A549 (cell line): ENCODE results near the gene CCNL1. TPM values are rescaled to one million over a fixed set of nuclear protein-coding genes. Genes with fewer than 3 reads are reported as not detected.

Experiments used
- ATAC-seq, 2 experiments: fragments of 200-7000 bp in 1 of 2; fragments of >200 bp in 1 of 2; cut with Nextera tagmentation in 1 of 2; cut with Tn5 transposase in 1 of 2; 3 replicates each; pipeline versions ENCODE4 v1.8.0 to v1.9.1; 2018 to 2020; ENCODE audit warnings: mild to moderate bottlenecking in 1 of 2, moderate library complexity in 1 of 2
- CTCF ChIA-PET: fragments of 300-600 bp; sonication (Branson Sonifier 250); formaldehyde crosslinking; extraction: SDS; loops from one replicate; lab custom pipeline; 2021; ENCODE audit warnings: antibody characterized with exemption, inconsistent platforms; lab: Yijun Ruan, JAX
- POLR2A ChIA-PET: fragments of 350-600 bp; formaldehyde crosslinking; extraction: SDS; loops from one replicate; lab custom pipeline; 2021; ENCODE audit warnings: antibody characterized with exemption, inconsistent platforms; lab: Yijun Ruan, JAX
- DNase-seq, 2 experiments: peaks; one replicate each; pipeline versions ENCODE4 v3.0.0 to v3.0.0-alpha.2; 2011 to 2016; ENCODE audit warnings: low read depth in 1 of 2, low spot score in 1 of 2
- FAIRE-seq: peaks from 2 replicates; lab custom pipeline; 2011; peaks lifted over from hg19 to GRCh38; lab: Jason Lieb, UNC
- H3K27ac ChIP-seq, 2 experiments: fragments of >200 bp; sonication (Bioruptor Twin); formaldehyde crosslinking; 3 replicates each; pipeline ENCODE4 v1.5.1; 2016 to 2017
- H3K4me1 ChIP-seq: fragments of >200 bp; sonication (Bioruptor Twin); formaldehyde crosslinking; 3 replicates; pipeline ENCODE4 v1.6.1; 2016
- H3K4me2 ChIP-seq: fragments of >200 bp; sonication (Bioruptor Twin); formaldehyde crosslinking; 3 replicates; pipeline ENCODE4 v1.6.1; 2016
- H3K4me3 ChIP-seq: fragments of >200 bp; sonication (Bioruptor Twin); formaldehyde crosslinking; 3 replicates; pipeline ENCODE4 v1.5.1; 2016
- H3K9me3 ChIP-seq: fragments of >200 bp; sonication (Bioruptor Twin); formaldehyde crosslinking; 3 replicates; pipeline ENCODE4 v1.6.1; 2016
- BCL3 ChIP-seq: fragments of >200 bp; sonication (Bioruptor Twin); formaldehyde crosslinking; IDR thresholded peaks from 3 replicates; pipeline ENCODE4 v1.6.1; 2016
- BHLHE40 ChIP-seq: IDR thresholded peaks from 2 replicates; pipeline ENCODE4 v1.6.1; 2012; ENCODE audit warnings: low read depth, low read length, inconsistent platforms
- CTCF ChIP-seq: fragments of >200 bp; sonication (Bioruptor Twin); formaldehyde crosslinking; IDR thresholded peaks from 3 replicates; pipeline ENCODE4 v1.5.1; 2016
- EHF ChIP-seq: fragments of 250-450 bp; sonication (Bioruptor Pico); IDR thresholded peaks from 2 replicates; pipeline ENCODE4 v1.5.0; 2020; ENCODE audit warnings: mild to moderate bottlenecking
- EHMT2 ChIP-seq: fragments of 200-600 bp; sonication (generic); IDR thresholded peaks from 2 replicates; pipeline ENCODE4 v1.6.1; 2016; ENCODE audit warnings: antibody characterized with exemption, low read depth, mild to moderate bottlenecking, moderate library complexity
- FOXS1 ChIP-seq: fragments of 250-450 bp; sonication (Bioruptor Pico); IDR thresholded peaks from 2 replicates; pipeline ENCODE4 v1.5.0; 2020; ENCODE audit warnings: mild to moderate bottlenecking, moderate library complexity
- GATA3 ChIP-seq: IDR thresholded peaks from 2 replicates; pipeline ENCODE4 v1.6.1; 2012; ENCODE audit warnings: borderline replicate concordance
- HES2 ChIP-seq: fragments of >200 bp; sonication (Bioruptor Twin); formaldehyde crosslinking; IDR thresholded peaks from 2 replicates; pipeline ENCODE4 v1.6.1; 2016
- HOXB13 ChIP-seq: fragments of 250-450 bp; sonication (Bioruptor Pico); IDR thresholded peaks from 2 replicates; pipeline ENCODE4 v1.5.0; 2020; ENCODE audit warnings: low read depth, mild to moderate bottlenecking, moderate library complexity
- JUNB ChIP-seq: fragments of >200 bp; sonication (Bioruptor Twin); formaldehyde crosslinking; IDR thresholded peaks from 2 replicates; pipeline ENCODE4 v1.6.1; 2016
- KDM5A ChIP-seq: fragments of 200-600 bp; sonication (generic); IDR thresholded peaks from 2 replicates; pipeline ENCODE4 v1.6.1; 2016; ENCODE audit warnings: antibody characterized with exemption, mild to moderate bottlenecking
- REST ChIP-seq: fragments of 200-600 bp; sonication (generic); IDR thresholded peaks from 2 replicates; pipeline ENCODE4 v1.6.1; 2016; ENCODE audit warnings: antibody characterized with exemption, mild to moderate bottlenecking, moderate library complexity
- RNF2 ChIP-seq: fragments of 200-600 bp; sonication (generic); IDR thresholded peaks from 2 replicates; pipeline ENCODE4 v1.6.1; 2016; ENCODE audit warnings: low read depth, mild to moderate bottlenecking, antibody characterized with exemption, moderate library complexity, borderline replicate concordance
- TFCP2L1 ChIP-seq: fragments of 250-450 bp; sonication (Bioruptor Pico); IDR thresholded peaks from 2 replicates; pipeline ENCODE4 v1.5.0; 2021; ENCODE audit warnings: mild to moderate bottlenecking
- ZC3H11A ChIP-seq: fragments of 450-650 bp; IDR thresholded peaks from 2 replicates; pipeline ENCODE4 v1.6.1; 2014; ENCODE audit warnings: antibody characterized with exemption, mild to moderate bottlenecking
- ZNF302 ChIP-seq: fragments of 250-450 bp; sonication (Bioruptor Pico); IDR thresholded peaks from 2 replicates; pipeline ENCODE4 v1.9.0; 2021; ENCODE audit warnings: inconsistent platforms, mild to moderate bottlenecking, moderate library complexity
- ZSCAN20 ChIP-seq: fragments of 250-450 bp; sonication (Bioruptor Pico); IDR thresholded peaks from 2 replicates; pipeline ENCODE4 v1.8.0; 2022; ENCODE audit warnings: mild to moderate bottlenecking, moderate library complexity
- WGBS: methylation state at CpG from one replicate; pipeline ENCODE4 v1.1.6; 2017; ENCODE audit errors: missing lambda C conversion rate; 5-methylcytosine and 5-hydroxymethylcytosine counted together
- polyA plus RNA-seq, 4 experiments: library from polyadenylated mRNA; depleted of rRNA in 3 of 4; stranded (reverse); fragments of >200 nt; fragmentation: RNase III in 1 of 4; extraction: RNeasy Plus Mini Kit Qiagen cat#74134 plus additional on column Dnase treatment in 1 of 4; gene quantifications; 2 replicates in 3 of 4; 3 replicates in 1 of 4; pipeline ENCODE4 v1.2.3, GENCODE V29; 2011 to 2017

The CCNL1 gene
- polyA plus RNA-seq, 2 of the 4 experiments (the other 2 are of a cell fraction), result 45.1 to 170 TPM

GRCh38 chr3:157100608-157101396 is 59.1 kb downstream of the CCNL1 start:
- no peak for FAIRE-seq

More at GRCh38 chr3:157100608-157101396, 59.1 kb downstream of the CCNL1 start:
- Histone ChIP-seq H3K9me3 (no peaks in the 10 kb centered on the region), H3K4me3 (no peak overlapping the region), H3K4me1 (peaks cover 9% of the 10 kb centered on the region; the same call in 1 of the 3 replicates), H3K27ac (no peak overlapping the region), H3K4me2 (no peak overlapping the region)
- ATAC-seq, result no peak
- no peak for DNase-seq
- no peak for TF ChIP-seq EHMT2
- no peak for TF ChIP-seq HOXB13 (CRISPR knock-in tag)
- TF ChIP-seq RNF2, result no peak
- TF ChIP-seq FOXS1 (CRISPR knock-in tag), result no peak
- TF ChIP-seq JUNB, result no peak
- no peak for TF ChIP-seq ZNF302
- TF ChIP-seq REST, result no peak
- no peak for TF ChIP-seq BCL3
- no peak for TF ChIP-seq ZC3H11A
- TF ChIP-seq EHF (CRISPR knock-in tag), result no peak
- no peak for TF ChIP-seq GATA3
- TF ChIP-seq CTCF, result no peak
- no peak for TF ChIP-seq BHLHE40
- no peak for TF ChIP-seq ZSCAN20 (CRISPR knock-in tag)
- TF ChIP-seq HES2, result no peak
- no peak for TF ChIP-seq KDM5A
- TF ChIP-seq TFCP2L1 (CRISPR knock-in tag), result no peak
- WGBS, result 76% methylated on average over 8 of the region's 8 CpGs
- CTCF ChIA-PET, result interaction anchor here (0.6 to 2.9 kb wide), 4 partner anchors 9 to 578 kb away, joined by 3 to 13 read pairs (median 4); no protein-coding TSS in a partner anchor
- POLR2A ChIA-PET, result no interaction called here
